LoVo (cell line): ENCODE measurements around the gene ACOT11.
"Not testable (repeated sequence)": the region's sequence is repeated elsewhere in the genome, so short reads cannot be mapped to it uniquely, and the experiment has no call there.

ENCODE experiments used
- DNase-seq: peaks from one replicate; pipeline ENCODE4 v3.0.0-alpha.2; 2016; ENCODE audit warnings: low spot score

ACOT11 gene

GRCh38 chr1:54547601-54548388 lies at the start of gene ACOT11:
ACOT11 (plus strand) TSS chr1:54548228; CDS start chr1:54548310, 82 bp downstream.
- DNase-seq = no peak

DNA sequence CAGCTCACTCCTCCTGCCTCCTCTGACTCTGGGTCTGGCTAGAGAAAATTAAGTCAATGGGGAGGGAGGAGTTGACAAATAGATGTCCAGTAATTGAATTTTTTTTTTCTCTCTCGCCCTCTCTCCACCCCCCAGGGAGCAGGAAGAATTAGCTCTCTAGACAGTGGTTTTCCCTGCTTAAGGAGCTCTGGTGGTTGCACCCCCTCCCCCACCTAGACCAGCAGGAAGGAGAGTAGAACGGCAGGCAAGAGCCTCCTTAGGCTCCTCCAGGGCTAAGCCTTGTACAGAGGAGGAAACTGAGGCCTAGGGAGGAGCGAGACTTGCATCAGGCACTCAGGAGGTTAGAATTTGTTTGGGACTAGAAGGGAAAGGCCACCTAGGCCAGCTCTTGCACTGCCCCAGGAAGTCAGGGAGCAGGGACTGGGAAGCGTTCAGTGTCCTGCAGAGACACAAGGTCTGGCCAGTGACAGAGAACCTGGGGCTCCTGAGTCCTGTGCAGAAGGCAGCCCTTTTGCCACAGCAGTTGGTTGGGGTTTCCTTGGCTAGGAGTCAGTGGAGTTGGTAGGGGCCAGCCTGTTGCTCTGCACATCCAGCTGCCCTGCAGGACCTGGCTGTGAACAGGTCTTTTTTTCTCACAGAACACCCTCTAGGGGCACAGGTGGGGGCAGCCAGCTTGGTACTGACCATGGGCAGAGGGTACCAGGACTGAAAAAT lies 49.5 kb upstream of the ACOT11 start:
- no peak for DNase-seq

DNA sequence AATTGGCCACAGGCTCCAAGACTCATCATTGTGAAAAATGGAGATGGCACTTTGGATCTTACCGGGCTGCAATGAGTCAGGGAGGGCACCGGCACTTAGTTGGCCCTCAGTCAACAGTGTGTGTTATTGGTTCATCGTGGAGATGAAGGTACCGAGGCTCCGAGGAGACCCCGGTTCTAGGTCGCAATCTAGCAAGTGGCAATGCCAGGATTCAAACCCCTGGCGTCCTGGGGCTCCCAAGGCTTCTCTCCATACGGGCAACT lies 49.0 kb upstream of the ACOT11 start:
- no peak for DNase-seq

DNA sequence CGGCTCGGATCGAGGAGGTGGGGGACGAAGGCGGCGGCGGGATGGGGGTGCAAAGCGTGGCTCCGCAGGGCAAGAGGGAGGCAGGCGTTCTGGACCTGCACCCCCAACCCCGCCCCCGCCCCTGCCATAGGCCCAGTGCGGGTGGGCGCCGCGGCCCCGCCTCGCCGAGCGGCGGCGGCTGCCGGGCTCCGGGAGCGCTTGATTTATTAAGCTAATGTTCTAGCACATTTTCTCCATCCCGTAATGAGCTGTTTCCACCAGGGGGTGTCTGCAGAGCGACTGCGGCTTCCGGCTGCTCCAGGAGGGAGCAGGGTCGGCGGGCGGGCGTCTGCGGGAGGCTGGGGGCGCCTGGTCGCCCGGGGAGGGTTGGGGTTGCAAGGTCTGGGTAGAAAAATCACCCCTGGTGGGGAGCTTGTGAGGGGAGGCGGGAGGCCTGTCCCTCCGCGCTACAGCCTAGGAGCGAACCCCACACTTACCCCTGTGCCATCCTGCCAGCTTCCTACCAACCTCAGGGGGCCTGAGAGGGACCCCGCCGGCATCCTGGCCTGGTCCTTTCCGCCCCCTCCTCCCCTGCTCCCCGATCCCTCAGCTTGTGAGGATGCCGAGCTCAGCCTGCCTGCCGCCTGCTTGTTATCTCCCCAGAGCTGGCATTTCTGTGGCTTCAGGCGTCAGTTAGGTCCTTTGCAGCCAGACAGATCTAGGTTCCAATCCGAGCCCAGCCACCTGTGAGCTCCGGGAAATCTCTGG lies 48.5 kb upstream of the ACOT11 start:
- no peak for DNase-seq

- no peak for DNase-seq
Measured at GRCh38 chr1:54500107-54500431, 48.0 kb upstream of the ACOT11 start.

GRCh38 chr1:54501849-54502248 lies 46.2 kb upstream of the ACOT11 start:
- no peak for DNase-seq

DNA sequence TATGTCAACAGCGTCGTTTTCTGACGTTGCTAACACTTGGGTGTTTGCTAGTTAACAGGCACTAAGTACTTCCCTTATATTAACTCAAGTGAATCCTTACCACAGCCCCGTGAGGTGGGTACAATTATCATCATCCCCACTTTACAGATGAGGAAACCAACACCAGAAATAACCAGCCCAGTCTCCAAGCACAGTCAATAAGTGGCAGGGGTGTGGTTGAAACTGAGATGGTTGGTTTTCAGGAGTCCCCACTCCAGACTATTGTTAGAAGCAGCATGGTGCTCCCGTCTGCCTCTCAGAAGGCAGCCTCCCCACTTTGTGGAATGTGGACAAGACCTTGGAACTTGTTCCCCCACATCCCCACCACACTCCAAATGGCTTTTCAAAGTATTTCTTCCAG lies 45.7 kb upstream of the ACOT11 start:
- DNase-seq = no peak

GRCh38 chr1:54506594-54506993 lies 41.4 kb upstream of the ACOT11 start:
- no peak for DNase-seq

DNA sequence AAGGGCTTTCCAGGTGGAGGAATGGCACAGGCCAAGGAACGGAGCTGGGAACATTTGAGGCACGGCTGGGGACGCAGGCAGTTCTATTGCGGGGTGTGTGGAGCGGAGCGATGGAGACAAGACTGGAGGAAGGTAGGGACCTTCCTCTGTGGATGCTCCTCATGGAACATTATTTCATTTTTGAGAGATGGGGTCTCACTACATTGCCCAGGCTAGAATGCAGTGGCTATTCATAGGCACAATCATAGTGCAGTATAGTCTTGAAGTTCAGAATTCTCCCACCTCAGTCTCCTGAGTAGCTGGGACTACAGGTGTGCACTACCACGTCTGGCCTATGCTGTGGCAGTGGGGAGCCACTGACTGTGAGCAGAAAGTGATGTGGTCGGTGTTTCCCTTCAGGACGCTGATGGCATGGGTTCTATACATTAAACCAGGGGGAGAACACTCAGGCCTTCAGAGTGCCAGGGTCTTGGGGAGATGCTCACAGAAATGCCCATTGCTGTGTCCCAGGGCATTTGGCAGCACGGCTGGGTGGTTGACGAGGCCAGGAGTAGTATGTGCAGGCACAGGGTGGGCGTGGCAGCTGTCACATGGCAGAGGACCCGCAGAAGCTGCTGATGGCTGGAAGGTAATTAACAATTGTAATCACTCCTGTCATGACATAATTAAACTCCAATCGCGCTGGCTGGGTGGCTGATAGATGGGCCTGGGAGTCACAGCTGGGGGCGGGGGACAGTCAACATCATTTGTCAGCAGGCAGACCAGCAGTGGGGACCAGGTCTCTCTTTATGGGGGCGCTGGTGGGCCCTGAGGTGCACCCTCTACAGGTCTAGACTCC lies 40.8 kb upstream of the ACOT11 start:
- no peak for DNase-seq

- no peak for DNase-seq
Measured at GRCh38 chr1:54510715-54511270, 37.2 kb upstream of the ACOT11 start.

DNA sequence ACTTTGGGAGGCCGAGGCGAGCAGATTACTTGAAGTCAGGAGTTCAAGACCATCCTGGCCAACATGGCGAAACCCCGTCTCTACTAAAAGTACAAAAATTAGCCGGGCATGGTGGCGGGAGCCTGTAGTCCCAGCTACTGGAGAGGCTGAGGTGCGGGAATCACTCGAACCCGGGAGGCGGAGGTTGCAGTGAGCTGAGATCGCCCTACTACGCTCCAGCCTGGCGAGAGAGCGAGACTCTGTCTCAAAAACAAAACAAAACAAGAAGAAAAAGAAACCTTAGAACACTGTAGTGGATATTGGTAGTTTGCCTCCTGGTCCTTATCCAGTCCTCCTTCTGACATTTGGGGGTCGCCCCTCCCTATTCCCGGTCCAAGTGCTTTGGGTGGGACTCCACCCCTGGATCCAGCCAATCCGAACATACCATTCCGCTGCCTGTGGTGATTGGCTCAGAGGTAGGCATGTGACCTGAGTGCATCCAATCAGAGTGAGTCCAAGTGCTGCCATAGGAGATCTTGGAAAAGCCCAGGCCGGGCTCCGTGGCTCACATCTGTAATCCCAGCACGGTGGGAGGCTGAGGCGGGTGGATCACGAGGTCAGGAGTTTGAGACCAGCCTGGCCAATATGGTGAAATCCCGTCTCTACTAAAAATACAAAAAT lies 34.0 kb upstream of the ACOT11 start:
- not testable (repeated sequence) for DNase-seq

GRCh38 chr1:54516249-54516920 lies 31.6 kb upstream of the ACOT11 start:
- peak; percentile 35 for DNase-seq

GRCh38 chr1:54517496-54517895 lies 30.5 kb upstream of the ACOT11 start:
- DNase-seq = no peak

- DNase-seq = no peak
Measured at GRCh38 chr1:54518489-54518888, 29.5 kb upstream of the ACOT11 start.

GRCh38 chr1:54519709-54520108 lies 28.3 kb upstream of the ACOT11 start:
- no peak for DNase-seq

DNA sequence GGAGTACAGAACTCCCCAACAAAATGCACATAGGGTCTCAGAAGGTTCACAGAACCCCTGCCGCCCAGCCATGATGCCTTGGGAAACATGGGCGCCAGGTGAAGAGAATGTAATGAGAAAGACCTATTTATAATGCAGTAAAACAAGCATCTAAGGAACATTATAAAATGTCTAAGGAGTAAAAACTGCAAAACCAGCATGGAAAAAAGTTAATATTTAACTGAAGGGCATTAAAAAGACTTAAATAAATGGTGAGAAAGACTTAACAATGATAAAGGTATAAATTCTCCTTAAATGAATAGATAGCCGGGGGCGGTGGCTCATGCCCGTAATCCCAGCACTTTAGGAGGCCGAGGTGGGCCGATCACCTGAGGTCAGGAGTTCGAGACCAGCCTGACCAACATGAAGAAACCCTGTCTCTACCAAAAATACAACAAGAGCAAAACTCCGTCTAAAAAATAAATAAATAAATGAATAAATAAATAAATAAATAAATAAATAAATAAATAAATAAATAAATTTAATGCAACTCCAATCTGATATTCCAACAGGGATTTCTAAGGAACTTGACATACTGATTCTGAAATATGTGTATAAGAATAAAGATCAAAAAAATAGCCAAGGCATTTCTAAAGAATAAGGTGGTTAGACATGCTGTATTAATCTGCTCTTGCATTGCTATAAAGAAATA lies 27.3 kb upstream of the ACOT11 start:
- peak; percentile 24 for DNase-seq

DNA sequence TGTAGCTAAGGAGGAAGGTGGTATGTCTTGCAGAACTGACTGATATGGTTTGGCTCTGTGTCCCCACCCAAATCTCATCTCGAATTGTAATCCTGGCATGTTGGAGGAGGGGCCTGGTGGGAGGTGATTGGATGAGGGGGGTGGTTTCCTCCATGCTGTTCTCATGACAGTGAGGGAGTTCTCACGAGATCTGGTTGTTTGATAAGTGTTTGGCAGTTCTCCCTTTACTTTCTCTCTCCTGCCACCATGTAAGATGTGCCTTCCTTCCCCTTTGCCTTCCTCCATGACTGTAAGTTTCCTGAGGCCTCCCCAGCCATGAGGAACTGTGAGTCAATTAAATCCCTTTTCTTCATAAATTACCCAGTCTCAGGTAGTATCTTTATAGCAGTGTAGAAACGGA lies 21.5 kb upstream of the ACOT11 start:
- not testable (repeated sequence) for DNase-seq

DNA sequence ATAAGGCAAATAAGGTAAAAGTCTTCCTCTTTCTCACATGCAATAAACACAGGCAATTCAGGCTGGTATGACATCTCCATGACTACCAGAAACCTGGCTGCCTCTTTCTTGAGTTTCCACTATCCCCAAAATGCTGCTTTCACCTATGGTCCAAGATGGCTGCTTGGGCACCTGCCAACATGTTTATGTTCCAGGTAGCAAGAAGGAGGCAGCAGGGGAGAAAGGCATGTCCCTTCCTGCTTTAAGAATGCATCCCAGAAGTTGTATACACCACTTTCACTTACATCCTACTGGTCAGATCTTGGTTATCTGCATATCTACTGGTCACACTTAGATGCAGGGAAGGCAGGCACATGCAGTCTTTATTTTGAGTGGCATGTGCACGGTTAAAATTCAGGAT lies 19.4 kb upstream of the ACOT11 start:
- no peak for DNase-seq

DNA sequence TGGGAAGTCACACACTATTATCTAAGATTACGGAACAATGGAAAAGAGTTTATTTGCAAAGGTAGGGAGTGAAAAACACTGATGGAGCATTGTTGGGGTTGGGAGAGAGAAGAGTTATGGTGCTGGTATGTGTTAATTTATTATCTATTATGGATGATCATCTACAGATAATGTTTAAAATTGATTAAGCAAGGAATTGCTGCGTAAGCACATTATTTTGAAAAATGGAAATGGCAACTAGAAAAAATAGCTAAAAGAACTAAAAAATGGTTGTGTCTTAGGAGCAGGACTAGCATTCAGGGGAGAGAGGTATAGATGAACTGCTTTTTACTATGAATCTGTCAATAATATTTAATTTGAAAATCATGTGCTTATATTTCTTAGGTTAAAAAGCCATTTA lies 16.0 kb upstream of the ACOT11 start:
- DNase-seq = no peak

- not testable (repeated sequence) for DNase-seq
Measured at GRCh38 chr1:54536656-54537055, 11.4 kb upstream of the ACOT11 start.
